ENCODE results near the gene TEC. TPM values are rescaled to one million over a fixed set of nuclear protein-coding genes. Genes with fewer than 3 reads are reported as not detected.
"Not testable (repeated sequence)": the region's sequence is repeated elsewhere in the genome, so short reads cannot be mapped to it uniquely, and the experiment has no call there.

TEC gene
- total RNA-seq, 3 donors from 2014 or later: 0.82 to 1.4 (median 0.83) TPM

GRCh38 chr4:48242511-48243195 is 27.0 kb downstream of the TEC start:
- DNase-seq (no peak), ATAC-seq (no peak)
- Mint-ChIP-seq H3K4me3 (no peak overlapping the region), H3K4me1 (ENCODE audit: low read depth) (peaks cover 4% of the 10 kb centered on the region), H3K27me3 (ENCODE audit: low read depth) (no peaks in the 10 kb centered on the region), H3K36me3 (ENCODE audit: insufficient read depth) (peaks cover 1% of the 10 kb centered on the region), H3K9me3 (no peaks in the 10 kb centered on the region)

DNA sequence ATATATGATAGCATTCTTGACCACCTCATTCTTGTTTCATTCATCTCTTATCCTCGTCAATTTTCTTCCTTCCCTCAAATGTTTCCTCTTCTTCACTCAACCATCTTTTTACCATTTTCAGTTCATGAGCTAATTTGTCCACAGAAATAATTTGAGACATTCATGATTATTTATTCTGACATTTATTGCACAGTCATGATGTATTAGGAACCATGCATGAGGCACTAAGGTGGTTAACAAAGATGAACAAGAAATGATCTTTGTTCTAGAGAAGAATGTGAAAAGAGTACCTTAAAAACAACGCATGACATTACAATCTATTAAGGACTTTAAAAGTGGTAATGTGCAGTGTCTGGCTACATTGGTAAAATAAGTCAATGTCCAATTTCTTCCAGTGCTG is 27.9 kb downstream of the TEC start:
- Mint-ChIP-seq H3K9me3 (no peaks in the 10 kb centered on the region), H3K27me3 (ENCODE audit: low read depth) (no peaks in the 10 kb centered on the region), H3K36me3 (ENCODE audit: insufficient read depth) (peaks cover 1% of the 10 kb centered on the region), H3K4me3 (no peak overlapping the region), H3K4me1 (ENCODE audit: low read depth) (peaks cover 4% of the 10 kb centered on the region)
- DNase-seq: no peak
- ATAC-seq: no peak

DNA sequence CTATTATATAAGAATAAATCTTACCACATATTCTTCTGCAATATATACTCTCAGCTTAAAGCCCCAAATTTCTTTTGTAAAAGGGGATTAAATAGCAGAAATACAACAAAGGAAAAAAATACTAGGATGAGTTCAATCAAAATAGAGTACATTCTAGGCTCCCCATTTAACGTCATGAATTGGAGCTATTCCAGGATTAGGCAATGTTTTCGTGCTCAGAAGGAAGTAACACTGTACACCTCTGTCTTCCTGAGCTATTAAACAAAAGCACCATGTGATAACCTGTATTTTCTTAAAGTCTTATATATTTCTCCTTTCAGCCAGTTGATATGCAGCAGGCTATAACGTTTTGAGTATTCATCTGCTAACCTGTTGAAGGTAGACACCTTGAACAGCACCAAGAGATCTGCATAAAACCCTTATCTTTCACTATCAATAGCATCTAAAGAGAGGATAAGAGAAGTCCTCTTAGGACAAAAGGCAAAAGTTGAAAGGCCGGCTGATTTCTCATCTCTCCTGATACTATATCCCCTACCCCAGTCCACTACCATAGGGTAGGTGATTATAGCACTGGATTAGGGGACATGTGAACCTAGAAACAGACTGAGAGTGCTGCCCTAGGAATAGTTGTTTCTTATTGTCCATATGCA is 31.5 kb downstream of the TEC start:
- Mint-ChIP-seq H3K36me3 (ENCODE audit: insufficient read depth) (no peaks in the 10 kb centered on the region), H3K27me3 (ENCODE audit: low read depth) (no peaks in the 10 kb centered on the region), H3K4me1 (ENCODE audit: low read depth) (peaks cover 12% of the 10 kb centered on the region), H3K4me3 (no peak overlapping the region), H3K9me3 (no peaks in the 10 kb centered on the region)
- ATAC-seq (no peak), DNase-seq (no peak)

DNA sequence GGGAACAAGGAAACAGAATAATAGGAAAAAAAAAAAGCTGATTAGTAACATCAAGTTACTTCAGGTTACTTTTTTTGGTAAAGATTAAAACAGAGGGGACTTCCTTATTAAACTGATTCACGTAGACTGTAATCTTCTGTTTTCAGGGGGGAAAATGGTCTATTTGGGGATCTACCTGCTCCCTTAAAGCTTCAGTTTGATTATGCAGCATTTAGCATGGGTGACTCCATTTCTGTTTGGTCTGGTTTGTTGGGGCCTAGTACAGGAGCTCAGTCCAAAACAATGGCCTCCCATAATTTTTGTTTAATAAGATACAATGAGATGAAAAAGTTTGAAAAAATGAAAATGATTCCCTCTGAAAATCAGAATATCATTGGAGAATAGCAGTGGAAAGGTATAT is 34.6 kb downstream of the TEC start:
- DNase-seq (no peak), ATAC-seq (no peak)
- H3K4me1 Mint-ChIP-seq (ENCODE audit: low read depth): peaks cover 10% of the 10 kb centered on the region
- no peak overlapping the region for H3K4me3 Mint-ChIP-seq
- no peaks in the 10 kb centered on the region for H3K9me3 Mint-ChIP-seq
- H3K36me3 Mint-ChIP-seq (ENCODE audit: insufficient read depth): no peaks in the 10 kb centered on the region
- no peaks in the 10 kb centered on the region for H3K27me3 Mint-ChIP-seq (ENCODE audit: low read depth)

- no peaks in the 10 kb centered on the region for H3K36me3 Mint-ChIP-seq (ENCODE audit: insufficient read depth)
- ATAC-seq: no peak
- H3K9me3 Mint-ChIP-seq: no peaks in the 10 kb centered on the region
- H3K4me1 Mint-ChIP-seq (ENCODE audit: low read depth): peaks cover 10% of the 10 kb centered on the region
- H3K27me3 Mint-ChIP-seq (ENCODE audit: low read depth): no peaks in the 10 kb centered on the region
- no peak for DNase-seq
- H3K4me3 Mint-ChIP-seq: no peak overlapping the region
These were observed 35.1 kb downstream of the TEC start for GRCh38 chr4:48234575-48234974.

- ATAC-seq (no peak), DNase-seq (no peak)
- H3K27me3 Mint-ChIP-seq (ENCODE audit: low read depth): no peaks in the 10 kb centered on the region
- no peak overlapping the region for H3K4me3 Mint-ChIP-seq
- peaks cover 6% of the 10 kb centered on the region for H3K36me3 Mint-ChIP-seq (ENCODE audit: insufficient read depth)
- H3K9me3 Mint-ChIP-seq: no peaks in the 10 kb centered on the region
- peaks cover under 1% of the 10 kb centered on the region for H3K4me1 Mint-ChIP-seq (ENCODE audit: low read depth)
These were observed 40.7 kb downstream of the TEC start for GRCh38 chr4:48228949-48229348.

DNA sequence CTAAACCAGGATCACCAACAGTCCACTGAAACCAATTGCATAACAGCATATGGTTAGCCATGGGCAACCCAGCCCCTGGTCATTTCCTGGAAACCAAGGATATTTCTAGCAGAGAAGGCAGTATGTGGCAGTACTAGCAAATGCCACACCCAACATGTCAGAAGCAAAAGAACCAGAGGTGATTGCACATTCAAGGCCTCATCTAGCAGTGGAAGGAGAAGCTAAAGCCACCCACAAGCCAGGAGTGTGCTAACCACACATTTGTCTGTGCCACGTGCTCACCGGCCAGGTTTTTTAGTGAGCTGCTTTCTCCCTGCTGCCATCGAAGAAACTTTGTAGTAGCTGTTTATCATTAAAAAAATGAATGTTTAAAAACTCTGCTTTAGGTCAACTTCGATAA is 42.0 kb downstream of the TEC start:
- Mint-ChIP-seq H3K4me1 (ENCODE audit: low read depth) (no peaks in the 10 kb centered on the region), H3K9me3 (no peaks in the 10 kb centered on the region), H3K4me3 (no peak overlapping the region), H3K36me3 (ENCODE audit: insufficient read depth) (peaks cover 6% of the 10 kb centered on the region), H3K27me3 (ENCODE audit: low read depth) (no peaks in the 10 kb centered on the region)
- ATAC-seq: no peak
- no peak for DNase-seq

DNA sequence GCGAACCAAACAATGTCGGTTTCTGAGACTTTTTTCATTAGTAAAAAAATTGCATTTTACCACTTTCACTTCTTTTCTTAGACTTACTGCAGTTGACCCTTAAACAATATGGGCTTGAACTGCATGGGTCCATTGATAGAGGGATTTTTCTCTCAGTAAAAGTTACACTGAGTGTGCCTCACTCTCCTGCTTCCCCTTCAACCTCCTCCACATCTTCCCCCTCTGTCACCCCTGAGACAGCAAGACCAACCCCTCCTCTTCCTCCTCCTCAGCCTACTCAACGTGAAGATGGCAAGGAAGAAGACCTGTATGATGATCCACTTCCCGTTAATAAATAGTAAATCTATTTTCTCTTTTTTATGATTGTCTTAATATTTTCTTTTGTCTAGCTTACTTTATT is 43.4 kb downstream of the TEC start:
- ATAC-seq: no peak
- H3K27me3 Mint-ChIP-seq (ENCODE audit: low read depth): no peaks in the 10 kb centered on the region

GRCh38 chr4:48225368-48226141 is 44.1 kb downstream of the TEC start:
- Mint-ChIP-seq H3K27me3 (ENCODE audit: low read depth) (no peaks in the 10 kb centered on the region), H3K4me1 (ENCODE audit: low read depth) (no peaks in the 10 kb centered on the region), H3K4me3 (no peak overlapping the region), H3K36me3 (ENCODE audit: insufficient read depth) (peaks cover 10% of the 10 kb centered on the region), H3K9me3 (no peaks in the 10 kb centered on the region)
- DNase-seq: no peak
- ATAC-seq: no peak

More for the DNA sequence above, 43.4 kb downstream of the TEC start:
- H3K36me3 Mint-ChIP-seq (ENCODE audit: insufficient read depth): peaks cover 10% of the 10 kb centered on the region
- DNase-seq: no peak
- no peaks in the 10 kb centered on the region for H3K9me3 Mint-ChIP-seq
- no peak overlapping the region for H3K4me3 Mint-ChIP-seq
- H3K4me1 Mint-ChIP-seq (ENCODE audit: low read depth): no peaks in the 10 kb centered on the region

GRCh38 chr4:48224606-48225005 is 45.0 kb downstream of the TEC start:
- H3K27me3 Mint-ChIP-seq (ENCODE audit: low read depth): no peaks in the 10 kb centered on the region
- ATAC-seq (no peak), DNase-seq (no peak)
- H3K4me3 Mint-ChIP-seq: no peak overlapping the region
- no peaks in the 10 kb centered on the region for H3K9me3 Mint-ChIP-seq
- no peaks in the 10 kb centered on the region for H3K4me1 Mint-ChIP-seq (ENCODE audit: low read depth)
- peaks cover 14% of the 10 kb centered on the region for H3K36me3 Mint-ChIP-seq (ENCODE audit: insufficient read depth)

DNA sequence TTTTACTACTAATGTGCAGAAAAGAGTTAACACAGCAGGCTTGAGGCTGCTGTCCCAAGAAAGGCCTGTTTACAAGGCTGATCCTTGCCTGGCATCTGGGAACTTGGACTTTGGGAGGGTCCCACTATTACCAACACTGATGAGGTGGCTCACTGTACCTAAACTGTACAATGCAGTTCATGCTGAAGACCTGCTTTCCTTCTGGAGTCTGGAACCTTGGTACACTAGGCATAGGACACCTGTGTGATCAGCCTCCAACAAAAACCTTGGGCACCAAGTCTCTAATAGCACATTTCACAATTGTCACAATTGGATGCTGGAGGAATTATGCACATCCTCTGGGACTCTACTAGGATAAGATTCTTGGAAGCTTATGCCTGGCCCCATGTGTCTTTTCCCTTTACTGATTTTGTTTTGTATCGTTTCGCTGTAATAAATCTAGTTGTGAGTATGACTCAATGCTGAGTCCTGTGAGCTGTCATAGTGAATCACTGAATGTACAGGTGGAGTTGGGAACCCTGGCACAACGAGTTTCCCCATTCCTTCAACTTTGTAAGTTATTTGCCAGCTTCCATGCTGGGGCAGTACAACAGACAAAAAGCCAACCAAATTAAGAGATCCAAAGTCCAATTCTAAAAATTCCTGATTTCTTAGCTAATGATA is 45.9 kb downstream of the TEC start:
- DNase-seq: no peak
- no peak overlapping the region for H3K4me3 Mint-ChIP-seq
- peaks cover 14% of the 10 kb centered on the region for H3K36me3 Mint-ChIP-seq (ENCODE audit: insufficient read depth)
- no peaks in the 10 kb centered on the region for H3K27me3 Mint-ChIP-seq (ENCODE audit: low read depth)
- no peak for ATAC-seq
- H3K9me3 Mint-ChIP-seq: no peaks in the 10 kb centered on the region
- no peaks in the 10 kb centered on the region for H3K4me1 Mint-ChIP-seq (ENCODE audit: low read depth)

DNA sequence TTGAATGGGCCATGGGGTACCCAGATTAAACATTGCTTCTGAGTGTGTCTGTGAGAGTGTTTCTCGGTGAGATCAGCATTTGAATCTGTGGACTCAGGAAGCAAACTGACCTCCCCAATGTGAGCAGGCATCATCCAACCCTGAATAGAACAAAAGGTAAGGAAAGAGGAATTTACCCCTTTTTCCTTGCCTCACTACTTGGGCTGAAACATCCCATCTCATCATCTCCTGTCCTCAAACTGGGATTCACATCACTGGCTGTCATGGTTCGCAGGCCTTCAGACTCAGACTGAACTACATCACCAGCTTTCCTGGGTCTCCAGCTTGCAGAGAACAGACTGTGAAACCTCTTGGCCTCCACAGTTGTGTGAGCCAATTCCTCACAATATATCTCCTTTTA is 47.1 kb downstream of the TEC start:
- Mint-ChIP-seq H3K36me3 (ENCODE audit: insufficient read depth) (peaks cover 10% of the 10 kb centered on the region), H3K9me3 (no peaks in the 10 kb centered on the region), H3K27me3 (ENCODE audit: low read depth) (no peaks in the 10 kb centered on the region), H3K4me1 (ENCODE audit: low read depth) (no peaks in the 10 kb centered on the region), H3K4me3 (no peak overlapping the region)
- DNase-seq (no peak), ATAC-seq (no peak)

GRCh38 chr4:48219430-48219829 is 50.2 kb downstream of the TEC start:
- DNase-seq; H3K36me3 Mint-ChIP-seq (ENCODE audit: insufficient read depth); H3K4me1 Mint-ChIP-seq (ENCODE audit: low read depth); H3K9me3 Mint-ChIP-seq; ATAC-seq; H3K27me3 Mint-ChIP-seq (ENCODE audit: low read depth); H3K4me3 Mint-ChIP-seq: not testable (repeated sequence)

DNA sequence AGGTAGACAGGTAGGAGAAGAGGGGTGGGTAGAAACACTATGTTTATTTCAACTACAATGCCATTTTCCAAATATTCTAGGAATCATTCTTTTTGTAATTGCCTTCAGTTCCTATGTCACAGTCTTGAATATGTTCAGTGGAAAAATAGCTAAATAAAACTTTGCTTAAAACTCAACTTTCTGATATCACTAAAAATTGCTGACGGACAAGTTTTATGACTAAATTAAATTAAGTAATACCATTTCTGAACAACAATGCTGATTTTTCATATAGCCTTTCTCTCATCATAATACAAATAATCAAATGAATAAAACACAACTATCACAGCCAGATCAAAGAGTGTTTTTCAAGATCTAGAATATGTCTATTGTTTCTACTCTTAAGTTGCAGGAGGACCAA is 53.1 kb downstream of the TEC start:
- no peak for DNase-seq
- no peaks in the 10 kb centered on the region for H3K27me3 Mint-ChIP-seq (ENCODE audit: low read depth)
- no peak for ATAC-seq
- H3K4me1 Mint-ChIP-seq (ENCODE audit: low read depth): no peaks in the 10 kb centered on the region
- no peak overlapping the region for H3K4me3 Mint-ChIP-seq
- H3K9me3 Mint-ChIP-seq: no peaks in the 10 kb centered on the region
- peaks cover 3% of the 10 kb centered on the region for H3K36me3 Mint-ChIP-seq (ENCODE audit: insufficient read depth)

Measured in activated T-cell treated with anti-CD3 and anti-CD28 coated beads, Interleukin-2, amount 50 U/mL, for 4 hours (primary cell).